C4-2B (cell line): ENCODE measurements around the gene AHCYL2.

Source experiments
- ZFX ChIP-seq: fragments of 450-650 bp; IDR thresholded peaks from 2 replicates; pipeline ENCODE4 v1.6.1; 2017
- TF ChIP-seq, protein P1 (sequence below): fragments of 450-650 bp; conservative IDR thresholded peaks from 2 replicates; pipeline ENCODE4 v1.5.1; 2017; ENCODE audit warnings: mild to moderate bottlenecking

DNA sequence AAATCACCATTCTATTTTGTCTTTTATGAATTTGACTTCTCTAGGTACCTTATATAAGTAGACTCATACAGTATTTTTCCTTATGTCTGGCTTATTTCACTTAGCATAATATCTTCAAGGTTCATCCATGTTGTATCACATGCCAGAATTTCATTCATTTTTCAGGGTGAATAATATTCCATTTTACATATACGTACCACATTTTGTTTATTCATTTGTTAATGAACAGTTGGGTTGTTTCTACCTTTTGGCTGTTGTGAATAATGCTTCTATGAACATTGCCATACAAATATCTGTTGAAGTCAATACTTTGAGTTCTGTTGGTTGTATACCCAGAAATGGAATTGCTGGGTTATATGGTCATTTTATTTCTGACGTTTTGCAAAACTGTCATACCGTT is 20.7 kb downstream of the AHCYL2 start:
- TF ChIP-seq, protein P1, sequence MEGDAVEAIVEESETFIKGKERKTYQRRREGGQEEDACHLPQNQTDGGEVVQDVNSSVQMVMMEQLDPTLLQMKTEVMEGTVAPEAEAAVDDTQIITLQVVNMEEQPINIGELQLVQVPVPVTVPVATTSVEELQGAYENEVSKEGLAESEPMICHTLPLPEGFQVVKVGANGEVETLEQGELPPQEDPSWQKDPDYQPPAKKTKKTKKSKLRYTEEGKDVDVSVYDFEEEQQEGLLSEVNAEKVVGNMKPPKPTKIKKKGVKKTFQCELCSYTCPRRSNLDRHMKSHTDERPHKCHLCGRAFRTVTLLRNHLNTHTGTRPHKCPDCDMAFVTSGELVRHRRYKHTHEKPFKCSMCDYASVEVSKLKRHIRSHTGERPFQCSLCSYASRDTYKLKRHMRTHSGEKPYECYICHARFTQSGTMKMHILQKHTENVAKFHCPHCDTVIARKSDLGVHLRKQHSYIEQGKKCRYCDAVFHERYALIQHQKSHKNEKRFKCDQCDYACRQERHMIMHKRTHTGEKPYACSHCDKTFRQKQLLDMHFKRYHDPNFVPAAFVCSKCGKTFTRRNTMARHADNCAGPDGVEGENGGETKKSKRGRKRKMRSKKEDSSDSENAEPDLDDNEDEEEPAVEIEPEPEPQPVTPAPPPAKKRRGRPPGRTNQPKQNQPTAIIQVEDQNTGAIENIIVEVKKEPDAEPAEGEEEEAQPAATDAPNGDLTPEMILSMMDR, result no peak
- no peak for TF ChIP-seq ZFX
